ENCODE data around the gene SCTR. TPM values are rescaled to one million over a fixed set of nuclear protein-coding genes. Genes with fewer than 3 reads are reported as not detected.

The SCTR gene
- total RNA-seq = 1 to 10 TPM in 2 of 9 donors, under 1 TPM in 6, not detected in 1; 0.28 to 2.2 (median 0.44) TPM
- under 1 TPM in 1 of 2 donors, not detected in 1; 0.72 TPM for polyA plus RNA-seq
- long read RNA-seq, donor 1, partial matches to known transcripts = 0 of 2 reads
- long read RNA-seq, donor 1, other reads (novel, unspliced or antisense) = 2 of 2 reads
- long read RNA-seq, donor 2 = 0 reads
- long read RNA-seq, donor 3, partial matches to known transcripts = 0 of 1 reads
- long read RNA-seq, donor 3, other reads (novel, unspliced or antisense) = 1 of 1 reads

- H3K27ac ChIP-seq = no peak within 1 kb of the TSS
- TF ChIP-seq, protein P1, sequence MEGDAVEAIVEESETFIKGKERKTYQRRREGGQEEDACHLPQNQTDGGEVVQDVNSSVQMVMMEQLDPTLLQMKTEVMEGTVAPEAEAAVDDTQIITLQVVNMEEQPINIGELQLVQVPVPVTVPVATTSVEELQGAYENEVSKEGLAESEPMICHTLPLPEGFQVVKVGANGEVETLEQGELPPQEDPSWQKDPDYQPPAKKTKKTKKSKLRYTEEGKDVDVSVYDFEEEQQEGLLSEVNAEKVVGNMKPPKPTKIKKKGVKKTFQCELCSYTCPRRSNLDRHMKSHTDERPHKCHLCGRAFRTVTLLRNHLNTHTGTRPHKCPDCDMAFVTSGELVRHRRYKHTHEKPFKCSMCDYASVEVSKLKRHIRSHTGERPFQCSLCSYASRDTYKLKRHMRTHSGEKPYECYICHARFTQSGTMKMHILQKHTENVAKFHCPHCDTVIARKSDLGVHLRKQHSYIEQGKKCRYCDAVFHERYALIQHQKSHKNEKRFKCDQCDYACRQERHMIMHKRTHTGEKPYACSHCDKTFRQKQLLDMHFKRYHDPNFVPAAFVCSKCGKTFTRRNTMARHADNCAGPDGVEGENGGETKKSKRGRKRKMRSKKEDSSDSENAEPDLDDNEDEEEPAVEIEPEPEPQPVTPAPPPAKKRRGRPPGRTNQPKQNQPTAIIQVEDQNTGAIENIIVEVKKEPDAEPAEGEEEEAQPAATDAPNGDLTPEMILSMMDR (IDR thresholded peaks at IDR 0.05) = no peak
- TF ChIP-seq POLR2A (IDR thresholded peaks at IDR 0.05) = no peak
- peak within 1 kb of the TSS in 8 of 12 donors; percentile 7 to 39 (median 19) for H3K4me3 ChIP-seq
- DNase-seq (peak in 1 of 5 donors; percentile 24), ATAC-seq (peak in 3 of 4 donors; percentile 32 to 59 (median 49))
- 5 to 9% (median 6%) methylated on average over 33 to 74 of the region's 74 CpGs for WGBS, 4 donors
- peaks cover 0 to 16% (median 0%) of the 10 kb centered on the region in 12 donors for H3K4me1 ChIP-seq
- peaks cover 5 to 48% (median 19%) of the 10 kb centered on the region in 9 donors for H3K27me3 ChIP-seq
- H3K9me3 ChIP-seq = no peaks in the 10 kb centered on the region
- intact Hi-C loops (cut with DNase I) = loop anchor here in 1 of 10 donors (10.0 kb wide), 1 partner anchor 121 kb away; no protein-coding TSS in a partner anchor
- H3K36me3 ChIP-seq = no peaks in the 10 kb centered on the region
These were observed at the start of gene SCTR for GRCh38 chr2:119523952-119524694. Gene SCTR, minus strand, starts transcription at chr2:119524483. Its CDS starts 257 bp downstream, at chr2:119524226.

- H3K36me3 ChIP-seq = no peaks in the 10 kb centered on the region
- H3K27ac ChIP-seq = no peak overlapping the region
- H3K4me1 ChIP-seq = no peaks in the 10 kb centered on the region
- DNase-seq (no peak), ATAC-seq (no peak)
- peaks cover 0 to 20% (median 2%) of the 10 kb centered on the region in 12 donors for H3K9me3 ChIP-seq
- no peak overlapping the region for H3K4me3 ChIP-seq
- TF ChIP-seq, protein P1 (IDR thresholded peaks at IDR 0.05) = no peak
- no peak for TF ChIP-seq POLR2A (IDR thresholded peaks at IDR 0.05)
- no peaks in the 10 kb centered on the region for H3K27me3 ChIP-seq
- intact Hi-C loops (cut with DNase I) = no loop called here
These were observed 43.0 kb upstream of the SCTR start for GRCh38 chr2:119567292-119567691.

GRCh38 chr2:119565481-119565880, 41.2 kb upstream of the SCTR start:
- no peaks in the 10 kb centered on the region for H3K36me3 ChIP-seq
- no peaks in the 10 kb centered on the region for H3K27me3 ChIP-seq
- H3K4me3 ChIP-seq = no peak overlapping the region
- DNase-seq = no peak
- H3K4me1 ChIP-seq = no peaks in the 10 kb centered on the region
- ATAC-seq = no peak
- WGBS, 4 donors = 70 to 89% (median 76%) methylated on average over 2 of the region's 2 CpGs
- no peak for TF ChIP-seq POLR2A (IDR thresholded peaks at IDR 0.05)
- TF ChIP-seq, protein P1 (IDR thresholded peaks at IDR 0.05) = no peak
- H3K27ac ChIP-seq = no peak overlapping the region
- intact Hi-C loops (cut with DNase I) = no loop called here
- peaks cover 0 to 20% (median 2%) of the 10 kb centered on the region in 12 donors for H3K9me3 ChIP-seq

GRCh38 chr2:119553687-119554344, 29.5 kb upstream of the SCTR start:
- TF ChIP-seq, protein P1 (IDR thresholded peaks at IDR 0.05) = no peak
- TF ChIP-seq POLR2A (IDR thresholded peaks at IDR 0.05) = no peak
- Histone ChIP-seq H3K9me3 (no peaks in the 10 kb centered on the region), H3K4me1 (no peaks in the 10 kb centered on the region), H3K4me3 (no peak overlapping the region), H3K27me3 (no peaks in the 10 kb centered on the region), H3K27ac (no peak overlapping the region), H3K36me3 (no peaks in the 10 kb centered on the region)
- 86 to 92% (median 88%) methylated on average over 7 of the region's 7 CpGs for WGBS, 4 donors
- no peak for DNase-seq
- intact Hi-C loops (cut with DNase I) = no loop called here
- ATAC-seq = no peak

All from heart left ventricle (tissue), 16 donors.